ENCODE measurements around the gene ZSWIM5. TPM values are rescaled to one million over a fixed set of nuclear protein-coding genes. Genes with fewer than 3 reads are reported as not detected.

Gene ZSWIM5
- total and polyA plus RNA-seq, 5 experiments from 2014 or later = 0.57 to 1.2 (median 0.85) TPM

GRCh38 chr1:45011837-45012638 lies 194.4 kb downstream of the ZSWIM5 start, which contains the start of gene UROD:
Gene UROD, plus strand, starts transcription at chr1:45012254. Its CDS starts 12 bp downstream, at chr1:45012266.
- DNase-seq = peak; percentile 75 to 95 (median 88)
- peak; percentile 75 to 83 for ATAC-seq
- H3K9me3 Mint-ChIP-seq = no peaks in the 10 kb centered on the region
- H3K36me3 Mint-ChIP-seq = peaks cover 0 to 36% (median 0%) of the 10 kb centered on the region in 3 donors
- peaks cover 21 to 56% (median 49%) of the 10 kb centered on the region in 4 donors for H3K4me1 Mint-ChIP-seq
- H3K4me3 Mint-ChIP-seq = peak within 1 kb of the TSS; percentile 81 to 97 (median 93)
- H3K27me3 Mint-ChIP-seq = no peaks in the 10 kb centered on the region
- peak within 1 kb of the TSS; percentile 87 to 99 (median 95) for H3K27ac Mint-ChIP-seq
- POLR2A ChIA-PET = interaction anchor here (0.5 to 6.2 kb wide), 26 partner anchors 25 to 1268 kb away, joined by 3 to 112 read pairs (median 7); partner anchors contain the start of genes BTBD19, CCDC163, EIF2B3 and MMACHC

DNA sequence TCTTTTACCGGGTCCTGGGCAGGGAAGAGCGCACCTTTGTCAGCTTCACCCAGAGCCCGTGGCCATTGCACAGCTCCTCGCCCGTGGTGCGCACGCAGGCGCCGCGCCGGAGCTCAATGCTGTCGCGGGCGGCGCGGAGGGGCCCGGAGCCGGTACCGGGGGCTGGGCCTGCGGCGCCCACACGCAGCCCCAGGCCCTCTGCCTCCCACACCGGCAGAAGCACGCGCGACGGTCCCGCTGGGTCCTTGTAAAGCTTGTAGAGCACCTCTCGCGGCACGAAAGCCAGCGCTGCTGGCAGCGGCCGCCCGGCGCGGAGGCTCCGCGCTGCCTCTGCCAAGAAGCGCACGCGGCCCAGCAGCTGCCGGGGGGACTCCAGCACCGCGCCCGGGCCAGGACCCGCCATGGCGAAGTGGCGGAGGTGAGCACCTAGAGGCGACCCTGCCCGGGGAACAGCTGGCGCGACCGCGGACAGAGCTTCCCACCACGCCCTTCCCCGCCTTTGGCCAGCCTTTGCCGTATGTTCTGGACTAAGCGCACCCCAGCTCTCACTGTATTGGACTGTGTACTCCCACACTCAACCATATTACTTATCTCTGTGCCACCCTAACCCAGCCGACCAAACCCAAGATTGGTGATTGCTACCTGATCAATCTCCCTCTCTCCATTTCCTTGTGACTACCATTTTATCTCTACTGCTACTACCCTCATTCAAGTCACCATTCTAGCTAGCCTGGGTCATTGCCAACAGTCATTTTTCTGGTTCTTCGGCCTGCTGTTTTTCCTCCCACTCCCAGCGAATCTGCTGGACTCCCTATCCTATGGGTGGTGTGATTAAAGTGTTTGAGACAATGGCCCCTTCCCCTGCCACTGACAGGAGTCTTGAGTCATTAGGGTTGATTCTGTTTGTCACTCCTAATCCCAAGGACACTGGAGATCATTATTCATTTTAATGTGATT lies 195.3 kb downstream of the ZSWIM5 start, which contains the start of gene HECTD3:
Gene HECTD3 (minus strand): TSS at position 470 of the 957 bp plus-strand sequence. CDS start 67 bp downstream, at position 403.
- Mint-ChIP-seq H3K9me3 (no peaks in the 10 kb centered on the region), H3K4me3 (peak within 1 kb of the TSS; percentile 81 to 97 (median 93)), H3K36me3 (peaks cover 0 to 44% (median 0%) of the 10 kb centered on the region in 3 donors), H3K27me3 (no peaks in the 10 kb centered on the region), H3K4me1 (peaks cover 21 to 56% (median 49%) of the 10 kb centered on the region in 4 donors), H3K27ac (peak within 1 kb of the TSS; percentile 87 to 99 (median 95))
- POLR2A ChIA-PET = interaction anchor here (0.6 to 6.2 kb wide), 28 partner anchors 12 to 675 kb away, joined by 3 to 112 read pairs (median 6); partner anchors contain the start of genes AKR1A1, BTBD19, EIF2B3 and GPBP1L1
- peak; percentile 61 to 63 for ATAC-seq
- peak; percentile 44 to 78 (median 55) for DNase-seq

DNA sequence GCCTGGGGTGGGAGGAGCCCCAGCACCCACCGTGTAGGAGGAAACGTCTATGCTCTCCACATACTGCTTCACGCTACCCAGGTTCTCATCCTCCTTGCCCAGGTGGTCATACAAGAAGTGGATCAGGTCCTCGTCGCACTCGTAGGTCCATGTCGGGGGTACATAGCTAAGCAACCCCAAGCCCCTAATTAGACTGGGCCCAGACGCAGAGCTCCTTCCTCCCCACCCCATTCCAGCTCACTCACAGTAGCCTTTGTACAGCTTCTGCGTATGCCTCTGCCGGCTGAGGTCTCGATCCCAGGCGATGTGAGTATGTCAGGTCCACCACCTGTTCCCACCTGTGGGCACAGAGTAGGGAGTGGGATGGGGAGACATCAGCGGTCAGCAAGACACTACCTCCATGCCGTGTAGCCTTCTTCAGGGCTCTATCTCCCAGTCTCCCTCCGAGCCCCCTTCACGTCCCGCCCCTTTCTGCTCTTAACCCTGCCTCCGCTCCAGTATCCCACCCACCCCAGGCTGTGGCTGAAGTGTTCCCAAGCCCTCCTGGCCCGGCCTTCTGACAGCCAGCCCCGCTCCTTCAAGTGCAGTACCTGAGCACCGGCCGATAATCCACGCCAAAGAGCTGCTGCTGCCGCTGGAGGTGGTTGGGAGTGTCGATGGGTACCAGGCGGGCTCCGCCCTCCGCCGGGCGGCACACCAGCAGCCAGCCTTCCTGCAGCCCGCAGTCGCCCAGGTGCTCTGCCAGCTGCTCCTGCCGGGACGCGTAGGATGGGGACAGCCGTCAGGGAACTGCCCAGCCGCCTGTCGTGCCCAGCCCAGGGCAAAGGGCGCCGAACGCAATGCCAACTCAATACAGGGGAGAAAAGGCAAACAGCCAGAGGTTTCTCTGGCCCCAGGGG lies 196.2 kb downstream of the ZSWIM5 start:
- peak in 5 of 10 donors; percentile 13 to 34 (median 18) for DNase-seq
- peak; percentile 15 to 18 for ATAC-seq
- Mint-ChIP-seq H3K36me3 (peaks cover 0 to 47% (median 0%) of the 10 kb centered on the region in 3 donors), H3K4me1 (peaks cover 21 to 56% (median 49%) of the 10 kb centered on the region in 4 donors), H3K27me3 (no peaks in the 10 kb centered on the region), H3K27ac (peak overlapping the region; percentile 54 to 90 (median 85)), H3K9me3 (no peaks in the 10 kb centered on the region), H3K4me3 (peak overlapping the region; percentile 81 to 93 (median 84))
- POLR2A ChIA-PET = interaction anchor here (0.9 to 6.2 kb wide), 18 partner anchors 11 to 676 kb away, joined by 3 to 112 read pairs (median 16); partner anchors contain the start of genes AKR1A1, EIF2B3, GPBP1L1 and MUTYH

DNA sequence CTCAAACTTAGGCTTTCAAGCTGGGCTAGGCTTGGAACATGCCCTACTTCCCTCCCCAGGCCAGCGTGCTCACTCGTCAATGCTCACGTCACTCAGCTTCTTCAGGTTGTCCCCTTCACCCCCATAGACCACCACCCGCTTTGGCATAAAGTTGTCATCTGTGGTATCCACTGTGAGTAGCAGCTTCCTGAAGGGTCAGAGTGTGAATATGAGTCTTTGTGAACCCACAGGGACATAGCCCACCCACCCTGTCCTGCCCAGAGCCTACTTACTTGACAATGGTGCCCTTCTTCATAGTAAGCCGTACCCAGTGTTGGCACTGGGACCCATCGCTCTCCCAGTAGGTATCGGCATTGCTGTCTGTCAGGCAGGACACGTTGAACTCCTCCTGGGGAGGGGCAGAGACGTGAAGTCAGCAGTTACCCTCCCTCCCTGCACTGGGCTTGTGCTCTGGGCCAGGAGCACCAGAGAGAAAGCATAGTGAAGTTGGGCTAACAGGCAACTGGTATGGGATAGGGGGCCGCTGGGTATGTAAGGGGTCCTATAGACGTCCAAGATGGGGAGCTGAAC lies 197.0 kb downstream of the ZSWIM5 start:
- POLR2A ChIA-PET = interaction anchor here (2.9 to 5.1 kb wide), 4 partner anchors 196 to 331 kb away, joined by 16 to 66 read pairs (median 40); partner anchors contain the start of genes MUTYH, PLK3, RPS8 and TOE1
- Mint-ChIP-seq H3K9me3 (no peaks in the 10 kb centered on the region), H3K27me3 (no peaks in the 10 kb centered on the region), H3K27ac (peak overlapping the region in 9 of 10 donors; percentile 9 to 88 (median 73)), H3K36me3 (peaks cover 0 to 51% (median 4%) of the 10 kb centered on the region in 3 donors), H3K4me3 (peak overlapping the region; percentile 81 to 93 (median 84)), H3K4me1 (peaks cover 17 to 47% (median 44%) of the 10 kb centered on the region in 4 donors)
- ATAC-seq = no peak
- no peak for DNase-seq

DNA sequence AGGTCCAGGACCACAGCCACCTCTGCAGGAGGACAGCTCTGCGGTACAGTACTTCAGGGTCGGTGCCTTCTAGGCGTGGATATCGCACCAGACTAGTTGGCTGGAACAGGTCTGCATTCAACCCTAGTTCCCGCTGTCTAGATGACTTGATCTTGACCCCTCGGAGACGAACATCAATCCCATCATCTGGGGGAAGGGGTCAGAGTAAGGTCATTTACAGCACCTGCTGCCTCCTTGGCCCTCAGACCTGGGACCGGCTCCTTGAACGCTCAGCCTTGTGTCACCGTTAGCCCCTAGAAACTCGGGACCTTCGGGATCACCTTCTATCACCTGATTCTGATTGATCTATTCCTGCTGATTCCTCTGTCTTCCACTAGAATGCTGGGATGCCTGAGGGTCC lies 197.9 kb downstream of the ZSWIM5 start:
- Mint-ChIP-seq H3K27ac (peak overlapping the region in 3 of 10 donors; percentile 75 to 88 (median 81)), H3K27me3 (no peaks in the 10 kb centered on the region), H3K4me3 (peak overlapping the region in 3 of 10 donors; percentile 36 to 47 (median 41)), H3K4me1 (peaks cover 15 to 45% (median 40%) of the 10 kb centered on the region in 4 donors), H3K36me3 (peaks cover 0 to 54% (median 4%) of the 10 kb centered on the region in 3 donors), H3K9me3 (no peaks in the 10 kb centered on the region)
- POLR2A ChIA-PET = interaction anchor here (1.2 kb wide), 1 partner anchor 287 kb away, joined by 3 read pairs; no protein-coding TSS in a partner anchor
- ATAC-seq (no peak), DNase-seq (no peak)

GRCh38 chr1:45008076-45008475 lies 198.3 kb downstream of the ZSWIM5 start:
- Mint-ChIP-seq H3K36me3 (peaks cover 0 to 58% (median 6%) of the 10 kb centered on the region in 3 donors), H3K9me3 (no peaks in the 10 kb centered on the region)
- POLR2A ChIA-PET = interaction anchor here (1.2 kb wide), 1 partner anchor 287 kb away, joined by 3 read pairs; no protein-coding TSS in a partner anchor

GRCh38 chr1:45007311-45007710 lies 199.1 kb downstream of the ZSWIM5 start:
- POLR2A ChIA-PET = interaction anchor here (0.6 to 1.2 kb wide), 2 partner anchors 274 to 286 kb away, joined by 3 read pairs; no protein-coding TSS in a partner anchor
- no peaks in the 10 kb centered on the region for H3K9me3 Mint-ChIP-seq
- H3K36me3 Mint-ChIP-seq = peaks cover 0 to 66% (median 6%) of the 10 kb centered on the region in 3 donors
- no peaks in the 10 kb centered on the region for H3K27me3 Mint-ChIP-seq
- DNase-seq (no peak), ATAC-seq (no peak)
- H3K4me3 Mint-ChIP-seq = peak overlapping the region in 1 of 10 donors; percentile 51
- peaks cover 19 to 33% (median 29%) of the 10 kb centered on the region in 4 donors for H3K4me1 Mint-ChIP-seq
- H3K27ac Mint-ChIP-seq = peak overlapping the region in 2 of 10 donors; percentile 56 to 87

More at GRCh38 chr1:45008076-45008475, 198.3 kb downstream of the ZSWIM5 start:
- peak overlapping the region in 3 of 10 donors; percentile 36 to 47 (median 41) for H3K4me3 Mint-ChIP-seq
- peaks cover 15 to 41% (median 37%) of the 10 kb centered on the region in 4 donors for H3K4me1 Mint-ChIP-seq
- ATAC-seq (no peak), DNase-seq (no peak)
- H3K27ac Mint-ChIP-seq = peak overlapping the region in 4 of 10 donors; percentile 3 to 75 (median 25)
- H3K27me3 Mint-ChIP-seq = no peaks in the 10 kb centered on the region

GRCh38 chr1:45005761-45006160 lies 200.6 kb downstream of the ZSWIM5 start:
- Mint-ChIP-seq H3K4me3 (no peak overlapping the region), H3K9me3 (no peaks in the 10 kb centered on the region), H3K36me3 (peaks cover 0 to 77% (median 6%) of the 10 kb centered on the region in 3 donors), H3K27me3 (no peaks in the 10 kb centered on the region), H3K4me1 (peaks cover 14 to 25% (median 22%) of the 10 kb centered on the region in 4 donors), H3K27ac (peak overlapping the region in 3 of 10 donors; percentile 15 to 80 (median 60))
- ATAC-seq (no peak), DNase-seq (no peak)
- POLR2A ChIA-PET = no interaction called here

DNA sequence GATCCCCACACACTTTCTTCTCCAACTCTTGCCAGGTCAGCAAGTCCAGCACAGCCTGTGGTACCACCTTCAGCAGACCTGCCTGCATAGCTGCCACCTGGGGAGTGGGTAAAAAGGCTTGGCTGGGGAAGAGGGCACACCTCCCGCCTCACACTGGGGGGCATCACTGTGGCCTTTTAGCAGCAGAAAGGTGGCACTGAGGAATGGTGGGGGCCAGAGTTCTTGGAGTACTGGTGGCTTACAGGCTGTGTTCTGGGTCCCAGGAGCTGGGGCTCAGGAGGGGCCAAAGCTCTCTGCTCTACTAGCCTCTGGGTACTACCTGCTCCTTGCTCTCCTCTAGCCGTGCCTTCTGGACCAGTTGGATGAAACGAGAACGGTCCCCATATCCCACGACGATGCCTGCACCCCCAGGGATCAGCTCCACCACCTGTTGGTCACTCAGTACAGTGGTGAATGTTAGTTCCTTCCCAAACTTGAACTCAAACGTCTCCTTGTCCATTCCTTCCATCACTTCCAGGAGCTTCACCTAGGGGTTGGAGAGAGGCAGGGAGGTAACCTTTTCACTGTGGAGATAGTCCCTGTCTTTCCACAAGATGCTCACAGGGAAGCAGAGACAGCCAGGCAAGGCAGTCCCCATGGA lies 202.0 kb downstream of the ZSWIM5 start:
- DNase-seq (no peak), ATAC-seq (no peak)
- H3K4me3 Mint-ChIP-seq = no peak overlapping the region
- H3K27me3 Mint-ChIP-seq = no peaks in the 10 kb centered on the region
- peaks cover 11 to 18% (median 16%) of the 10 kb centered on the region in 4 donors for H3K4me1 Mint-ChIP-seq
- H3K9me3 Mint-ChIP-seq = no peaks in the 10 kb centered on the region
- peaks cover 0 to 77% (median 6%) of the 10 kb centered on the region in 3 donors for H3K36me3 Mint-ChIP-seq
- peak overlapping the region in 2 of 10 donors; percentile 48 to 80 for H3K27ac Mint-ChIP-seq
- POLR2A ChIA-PET = interaction anchor here (0.6 kb wide), 1 partner anchor 290 kb away, joined by 3 read pairs; no protein-coding TSS in a partner anchor

- H3K27ac Mint-ChIP-seq = peak overlapping the region in 1 of 10 donors; percentile 79
- peaks cover 4 to 12% (median 11%) of the 10 kb centered on the region in 4 donors for H3K4me1 Mint-ChIP-seq
- ATAC-seq (no peak), DNase-seq (no peak)
- H3K4me3 Mint-ChIP-seq = no peak overlapping the region
- H3K27me3 Mint-ChIP-seq = no peaks in the 10 kb centered on the region
- H3K36me3 Mint-ChIP-seq = peaks cover 0 to 70% (median 6%) of the 10 kb centered on the region in 3 donors
- no peaks in the 10 kb centered on the region for H3K9me3 Mint-ChIP-seq
- POLR2A ChIA-PET = no interaction called here
Observed at GRCh38 chr1:45003741-45004140, 202.7 kb downstream of the ZSWIM5 start.

Data from naive thymus-derived CD8-positive, alpha-beta T cell (primary cell).